ENCODE results near the gene FKRP. TPM values are rescaled to one million over a fixed set of nuclear protein-coding genes. Genes with fewer than 3 reads are reported as not detected.
A peak's percentile ranks its signal among the peaks of the same experiment; 100 is the strongest.

The FKRP gene
- total and polyA plus RNA-seq, 2 of the 13 experiments (the other 11 are each of a cell fraction or from before 2014, with no cell fraction given), result 7.3 to 9.8 TPM

DNA sequence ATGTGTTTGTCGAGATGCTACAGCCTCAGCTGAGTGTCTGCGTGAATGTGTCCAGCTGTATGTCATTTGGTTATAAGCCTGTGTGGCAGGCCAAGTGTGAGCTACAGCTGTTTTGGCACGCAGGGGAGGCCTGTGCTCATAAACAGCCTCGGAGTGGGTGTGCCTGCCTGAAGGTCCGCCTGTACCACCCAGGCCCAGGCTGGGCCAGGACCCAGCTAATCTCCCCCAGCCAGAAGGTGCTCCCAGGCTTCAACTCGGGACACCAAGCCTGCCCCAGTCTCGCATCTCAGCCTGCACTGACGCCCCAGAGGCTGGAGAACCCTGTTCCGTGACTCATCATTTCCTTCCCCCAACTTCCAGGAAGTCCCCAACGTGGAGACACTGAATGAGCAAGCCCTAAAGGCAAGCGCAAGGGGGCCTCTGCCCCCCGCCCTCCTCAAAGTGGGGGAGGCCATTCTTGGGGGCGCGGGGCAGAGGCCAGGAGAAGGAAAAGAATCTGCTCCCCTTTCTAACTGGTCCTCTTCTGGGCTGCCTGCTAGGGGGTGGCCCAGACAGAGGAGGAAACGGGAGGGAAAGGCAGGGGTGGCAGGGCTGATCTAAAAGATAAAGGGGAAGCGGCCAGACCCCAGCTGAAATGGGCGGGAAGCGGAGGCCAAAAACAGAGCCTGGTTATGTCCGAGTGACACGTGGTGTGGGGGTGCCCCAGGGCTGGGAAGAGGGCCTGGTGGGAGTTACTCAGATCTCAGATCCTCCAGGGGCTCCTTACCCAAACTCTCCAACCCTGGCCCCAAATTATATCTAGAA lies 40.6 kb downstream of the FKRP start (continued):
- TF ChIP-seq ELF3 (CRISPR knock-in tag; IDR thresholded peaks at IDR 0.05), result peak; percentile 76; the same call in 1 of the 2 replicates
- no peak for TF ChIP-seq CCAR2 (optimal IDR thresholded peaks at IDR 0.05; ENCODE audit: low read depth, low read length)
- TF ChIP-seq ONECUT2 (CRISPR knock-in tag; IDR thresholded peaks at IDR 0.05), result no peak
- no peak for TF ChIP-seq SALL1 (CRISPR knock-in tag; IDR thresholded peaks at IDR 0.05)
- TF ChIP-seq ZBTB2 (CRISPR knock-in tag; IDR thresholded peaks at IDR 0.05; ENCODE audit: low read depth), result no peak
- TF ChIP-seq ZBTB4 (CRISPR knock-in tag; IDR thresholded peaks at IDR 0.05; ENCODE audit: borderline replicate concordance), result no peak
- no peak for TF ChIP-seq ZNF766 (CRISPR knock-in tag; IDR thresholded peaks at IDR 0.05; ENCODE audit: borderline replicate concordance)
- TF ChIP-seq EEA1 (CRISPR knock-in tag; IDR thresholded peaks at IDR 0.05; ENCODE audit: borderline replicate concordance), result no peak
- no peak for TF ChIP-seq ZNF207 (IDR thresholded peaks at IDR 0.05; ENCODE audit: borderline replicate concordance)
- TF ChIP-seq, protein P1, sequence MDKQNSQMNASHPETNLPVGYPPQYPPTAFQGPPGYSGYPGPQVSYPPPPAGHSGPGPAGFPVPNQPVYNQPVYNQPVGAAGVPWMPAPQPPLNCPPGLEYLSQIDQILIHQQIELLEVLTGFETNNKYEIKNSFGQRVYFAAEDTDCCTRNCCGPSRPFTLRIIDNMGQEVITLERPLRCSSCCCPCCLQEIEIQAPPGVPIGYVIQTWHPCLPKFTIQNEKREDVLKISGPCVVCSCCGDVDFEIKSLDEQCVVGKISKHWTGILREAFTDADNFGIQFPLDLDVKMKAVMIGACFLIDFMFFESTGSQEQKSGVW (CRISPR knock-in tag; IDR thresholded peaks at IDR 0.05; ENCODE audit: borderline replicate concordance), result no peak
- TF ChIP-seq, protein P2, sequence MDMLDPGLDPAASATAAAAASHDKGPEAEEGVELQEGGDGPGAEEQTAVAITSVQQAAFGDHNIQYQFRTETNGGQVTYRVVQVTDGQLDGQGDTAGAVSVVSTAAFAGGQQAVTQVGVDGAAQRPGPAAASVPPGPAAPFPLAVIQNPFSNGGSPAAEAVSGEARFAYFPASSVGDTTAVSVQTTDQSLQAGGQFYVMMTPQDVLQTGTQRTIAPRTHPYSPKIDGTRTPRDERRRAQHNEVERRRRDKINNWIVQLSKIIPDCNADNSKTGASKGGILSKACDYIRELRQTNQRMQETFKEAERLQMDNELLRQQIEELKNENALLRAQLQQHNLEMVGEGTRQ (IDR thresholded peaks at IDR 0.05; ENCODE audit: low read depth, low read length), result no peak
- TF ChIP-seq, protein P2 (CRISPR knock-in tag; IDR thresholded peaks at IDR 0.05; ENCODE audit: borderline replicate concordance), result no peak
- TF ChIP-seq ZC3H13 (CRISPR knock-in tag; IDR thresholded peaks at IDR 0.05), result peak; percentile 41; the same call in 1 of the 2 replicates
- TF ChIP-seq ZSCAN22 (CRISPR knock-in tag; IDR thresholded peaks at IDR 0.05), result no peak; the same call in 1 of the 2 replicates
- TF ChIP-seq ZNF746 (CRISPR knock-in tag; IDR thresholded peaks at IDR 0.05), result no peak
- TF ChIP-seq EED (CRISPR knock-in tag; IDR thresholded peaks at IDR 0.05), result no peak
- TF ChIP-seq TGIF2 (CRISPR knock-in tag; IDR thresholded peaks at IDR 0.05), result peak; percentile 99
- no peak for TF ChIP-seq NR2F2 (IDR thresholded peaks at IDR 0.05; ENCODE audit: borderline replicate concordance, low read depth)
- no peak for TF ChIP-seq ZFP37 (CRISPR knock-in tag; IDR thresholded peaks at IDR 0.05; ENCODE audit: borderline replicate concordance)
- peak; percentile 16; the same call in 1 of the 2 replicates for TF ChIP-seq GATAD1 (CRISPR knock-in tag; IDR thresholded peaks at IDR 0.05)
- TF ChIP-seq ZNF773 (CRISPR knock-in tag; IDR thresholded peaks at IDR 0.05; ENCODE audit: borderline replicate concordance), result no peak
- TF ChIP-seq RNF2 (conservative IDR thresholded peaks at IDR 0.05; ENCODE audit: low read depth), result no peak
- TF ChIP-seq ZNF563 (CRISPR knock-in tag; IDR thresholded peaks at IDR 0.05), result no peak
